HEK293T (cell line): ENCODE results near the gene PKNOX1.
"Not testable (repeated sequence)": the region's sequence is repeated elsewhere in the genome, so short reads cannot be mapped to it uniquely, and the experiment has no call there.

Experiments
- ARNT ChIP-seq: fragments of 450-650 bp; IDR thresholded peaks from 2 replicates; pipeline ENCODE4 v1.6.1; 2017; ENCODE audit warnings: mild to moderate bottlenecking
- BHLHE40 ChIP-seq: fragments of 450-650 bp; IDR thresholded peaks from 2 replicates; pipeline ENCODE4 v1.6.1; 2016; ENCODE audit warnings: mild to moderate bottlenecking, moderate library complexity, borderline replicate concordance
- ELF4 ChIP-seq: fragments of 450-650 bp; IDR thresholded peaks from 2 replicates; pipeline ENCODE4 v1.6.1; 2017; ENCODE audit warnings: antibody characterized with exemption
- FOXA1 ChIP-seq: fragments of 450-650 bp; IDR thresholded peaks from 2 replicates; pipeline ENCODE4 v1.6.1; 2016; ENCODE audit warnings: mild to moderate bottlenecking
- FOXK2 ChIP-seq: fragments of 450-650 bp; IDR thresholded peaks from 2 replicates; pipeline ENCODE4 v1.6.1; 2016; ENCODE audit warnings: mild to moderate bottlenecking
- HDGF ChIP-seq: fragments of 450-650 bp; IDR thresholded peaks from 2 replicates; pipeline ENCODE4 v1.6.1; 2017; ENCODE audit warnings: antibody characterized with exemption, borderline replicate concordance
- LEF1 ChIP-seq: fragments of 450-650 bp; IDR thresholded peaks from 2 replicates; pipeline ENCODE4 v1.6.1; 2017; ENCODE audit warnings: mild to moderate bottlenecking, borderline replicate concordance
- SP1 ChIP-seq: fragments of 450-650 bp; IDR thresholded peaks from 2 replicates; pipeline ENCODE4 v1.6.1; 2017
- SUZ12 ChIP-seq: fragments of 450-650 bp; IDR thresholded peaks from 2 replicates; pipeline ENCODE4 v1.6.1; 2016; ENCODE audit warnings: mild to moderate bottlenecking
- TARDBP ChIP-seq: fragments of 450-650 bp; IDR thresholded peaks from 2 replicates; pipeline ENCODE4 v1.6.1; 2016
- ZNF384 ChIP-seq: fragments of 450-650 bp; IDR thresholded peaks from 2 replicates; pipeline ENCODE4 v1.6.1; 2016

GRCh38 chr21:42938606-42938995 is 35.8 kb upstream of the PKNOX1 start:
- TF ChIP-seq BHLHE40, ARNT, FOXK2, HDGF, ZNF384, LEF1, ELF4, SP1, FOXA1, TARDBP, SUZ12: not testable (repeated sequence)
